Ecto neural progenitor cell (in vitro differentiated cells): ENCODE data around the gene CNNM2.

Experiments
- DNase-seq: peaks from one replicate; pipeline ENCODE4 v3.0.0-alpha.2; 2018; ENCODE audit warnings: low spot score

Gene CNNM2

GRCh38 chr10:103077020-103077419 is 158.9 kb downstream of the CNNM2 start:
- no peak for DNase-seq

DNA sequence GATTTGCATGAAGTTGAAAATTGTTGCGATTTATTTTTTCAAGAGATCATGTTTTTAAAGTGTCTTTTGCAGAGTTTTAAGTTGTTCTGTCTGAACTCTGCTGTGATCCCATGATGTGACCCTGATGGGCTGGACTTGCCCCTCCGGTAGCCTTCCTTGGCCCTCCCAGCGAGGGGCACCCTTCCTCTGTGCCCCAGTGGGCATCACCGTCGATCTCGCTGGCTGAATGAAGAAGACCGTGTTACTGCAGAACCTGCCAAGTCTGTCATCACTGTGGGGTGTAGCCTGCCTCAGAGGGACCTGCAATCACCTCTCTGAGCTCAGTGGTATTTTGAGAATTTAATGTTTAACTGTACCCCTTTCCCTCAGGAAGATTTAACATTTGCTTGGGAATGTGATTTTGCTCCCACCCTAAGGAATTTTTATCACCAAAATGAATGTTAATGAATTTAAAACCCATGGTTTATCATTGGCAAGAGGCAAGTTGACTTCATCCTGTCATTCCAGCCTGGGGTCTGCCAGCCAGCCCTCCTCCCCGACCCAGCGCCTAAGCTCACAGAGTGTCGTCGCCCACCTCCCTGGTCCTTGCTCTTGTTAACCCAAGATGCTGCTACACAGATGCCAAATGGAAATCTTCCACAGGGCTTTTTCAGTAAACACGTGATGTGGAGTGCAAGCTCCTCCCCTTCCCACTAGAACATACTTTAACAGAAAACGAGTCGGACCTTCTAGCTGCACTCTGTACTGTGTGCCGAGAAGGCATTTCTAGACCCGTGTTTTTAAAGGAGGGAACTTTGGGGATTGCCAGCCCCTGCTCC is 159.6 kb downstream of the CNNM2 start:
- no peak for DNase-seq

GRCh38 chr10:103078309-103078615 is 160.2 kb downstream of the CNNM2 start:
- DNase-seq: no peak

DNA sequence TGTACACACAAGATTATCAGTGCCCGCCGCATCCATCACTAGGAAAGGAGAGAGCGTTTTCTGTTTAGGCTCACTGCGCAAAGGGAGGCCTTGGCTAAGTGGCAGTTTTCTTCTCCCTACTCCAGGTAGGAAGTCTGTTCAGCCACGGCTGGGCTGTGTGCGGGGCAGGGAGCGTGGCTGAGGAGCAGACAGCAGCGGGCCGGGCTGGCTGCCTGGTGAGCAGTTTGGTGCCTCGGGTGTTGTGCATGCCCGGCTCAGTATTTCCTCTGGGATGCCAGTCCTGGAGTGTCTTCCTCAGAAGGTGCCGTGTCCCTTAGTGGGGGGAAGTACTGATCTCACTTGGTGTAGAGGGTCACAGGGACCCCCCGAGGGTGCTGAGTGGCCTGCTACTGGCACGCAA is 160.6 kb downstream of the CNNM2 start:
- no peak for DNase-seq

DNA sequence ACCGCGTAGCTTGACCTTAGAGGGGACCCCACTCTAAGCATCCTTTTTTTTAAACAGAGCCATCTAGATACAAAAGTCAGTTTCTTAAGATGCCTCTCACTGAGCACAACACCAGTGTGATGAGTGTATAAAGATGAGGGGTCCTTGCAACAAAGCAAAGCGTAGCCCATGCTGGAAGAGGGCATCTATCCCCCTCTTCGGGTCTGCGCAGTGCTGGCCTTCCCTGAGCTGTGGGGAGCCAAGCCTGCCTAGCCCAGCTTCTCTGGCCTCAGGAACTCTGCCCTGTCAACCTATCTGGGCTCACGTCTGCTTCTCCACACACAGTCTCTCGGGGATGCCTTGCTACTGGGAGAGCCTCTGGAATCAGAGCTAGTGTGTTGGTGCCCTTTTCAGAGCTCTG is 161.0 kb downstream of the CNNM2 start:
- DNase-seq: no peak

GRCh38 chr10:103079946-103080345 is 161.9 kb downstream of the CNNM2 start:
- no peak for DNase-seq

GRCh38 chr10:103080891-103081581 is 162.9 kb downstream of the CNNM2 start:
- DNase-seq: no peak

DNA sequence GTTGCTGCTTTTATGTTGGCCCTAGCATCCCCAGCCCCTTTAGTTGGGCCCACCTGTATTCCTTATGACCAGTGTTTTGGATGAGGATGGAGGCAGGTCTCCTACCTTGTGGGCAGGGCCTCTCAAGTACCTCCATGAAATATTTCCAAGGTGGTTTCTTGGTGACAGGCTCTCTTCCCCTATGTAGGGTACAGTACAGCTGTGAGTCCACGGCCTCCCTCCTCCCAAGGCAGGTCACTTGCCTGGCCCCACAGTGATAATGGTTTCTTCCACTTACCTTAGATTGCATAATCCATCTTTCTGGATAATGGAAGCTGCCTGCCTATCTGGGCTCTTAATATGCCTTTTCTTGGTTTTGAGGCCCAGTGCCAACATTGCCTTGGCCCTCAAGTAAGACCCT is 164.6 kb downstream of the CNNM2 start:
- DNase-seq: no peak

GRCh38 chr10:103083266-103083976 is 165.3 kb downstream of the CNNM2 start:
- no peak for DNase-seq

GRCh38 chr10:103083977-103084320 is 165.9 kb downstream of the CNNM2 start:
- no peak for DNase-seq

- no peak for DNase-seq
Measured at GRCh38 chr10:103086261-103086660, 168.2 kb downstream of the CNNM2 start.

- DNase-seq: no peak
Measured at GRCh38 chr10:103086799-103087198, 168.7 kb downstream of the CNNM2 start.

GRCh38 chr10:103089493-103089892 is 171.4 kb downstream of the CNNM2 start:
- no peak for DNase-seq

DNA sequence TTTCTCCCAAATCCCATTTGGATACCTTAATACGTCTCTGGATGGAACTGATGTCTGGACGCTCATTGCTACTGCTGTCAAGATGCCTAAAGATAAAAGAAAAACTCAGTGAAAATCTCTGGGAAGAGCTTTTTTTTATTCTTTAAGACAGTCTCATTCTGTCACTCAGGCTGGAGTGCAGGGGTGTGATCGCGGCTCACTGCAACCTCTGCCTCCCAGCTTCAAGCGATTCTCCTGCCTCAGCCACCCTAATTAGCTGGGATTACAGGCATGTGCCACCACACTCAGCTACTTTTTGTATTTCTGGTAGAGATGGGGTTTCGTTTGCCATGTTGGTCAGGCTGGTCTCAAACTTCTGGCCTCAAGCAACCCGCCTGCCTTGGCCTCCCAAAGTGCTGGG is 172.8 kb downstream of the CNNM2 start:
- DNase-seq: no peak

GRCh38 chr10:103095005-103095404 is 176.9 kb downstream of the CNNM2 start:
- DNase-seq: no peak

DNA sequence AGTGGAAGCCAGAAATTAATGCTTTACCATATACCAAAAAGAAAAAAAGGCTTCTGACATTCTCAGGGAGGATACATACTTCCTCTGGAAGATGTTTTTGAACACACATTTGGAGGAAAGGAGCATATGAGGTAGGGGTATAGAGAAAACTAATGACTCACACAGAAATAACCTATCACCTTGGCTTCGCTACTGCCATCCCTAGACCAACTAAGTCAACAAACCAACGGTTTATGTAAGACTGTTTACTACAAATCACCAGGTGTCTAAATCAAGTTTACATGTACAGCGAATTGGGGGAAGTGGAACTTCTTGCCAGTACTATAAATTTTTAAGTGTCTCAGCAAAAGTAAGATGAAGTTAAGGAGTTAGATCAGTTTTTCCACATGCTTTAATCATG is 178.0 kb downstream of the CNNM2 start:
- no peak for DNase-seq

DNA sequence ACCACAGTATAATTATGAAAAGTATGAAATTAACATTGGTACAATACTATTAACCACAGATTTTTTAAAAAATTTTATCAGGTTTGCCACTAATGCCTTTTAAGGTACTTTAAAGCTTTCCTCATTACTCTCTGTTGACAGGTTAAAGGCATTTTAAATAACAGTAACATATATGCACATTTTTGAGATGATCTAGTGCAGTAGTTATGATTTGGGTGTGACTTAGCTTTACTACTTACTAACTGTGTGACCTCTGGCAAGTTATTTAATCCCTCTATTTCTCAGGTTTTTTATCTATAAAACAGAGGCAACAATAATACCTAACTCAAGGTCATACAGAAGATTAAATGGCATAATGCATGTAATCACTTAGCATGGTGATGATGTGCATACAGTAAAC is 180.1 kb downstream of the CNNM2 start:
- DNase-seq: no peak

DNA sequence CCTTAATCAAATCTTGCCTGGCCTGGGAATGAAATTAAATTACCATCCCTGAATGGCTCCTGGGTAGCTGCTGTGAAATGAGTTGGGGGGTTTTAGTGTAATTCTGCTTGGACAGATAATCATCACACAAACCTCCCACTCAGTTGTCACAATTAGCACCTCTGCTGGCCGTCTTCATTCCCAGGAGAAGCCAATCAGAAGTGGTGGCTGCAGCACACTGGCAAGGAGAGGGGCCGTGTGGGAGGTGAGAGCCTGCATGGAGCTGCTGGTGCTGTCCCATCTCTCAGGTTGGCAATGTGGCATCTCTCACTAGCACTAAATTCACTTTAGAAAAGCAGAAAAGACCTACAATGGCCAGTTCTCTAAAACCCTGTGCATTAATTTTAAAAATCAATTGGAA is 182.5 kb downstream of the CNNM2 start:
- no peak for DNase-seq

GRCh38 chr10:103102195-103102594 is 184.1 kb downstream of the CNNM2 start:
- no peak for DNase-seq

DNA sequence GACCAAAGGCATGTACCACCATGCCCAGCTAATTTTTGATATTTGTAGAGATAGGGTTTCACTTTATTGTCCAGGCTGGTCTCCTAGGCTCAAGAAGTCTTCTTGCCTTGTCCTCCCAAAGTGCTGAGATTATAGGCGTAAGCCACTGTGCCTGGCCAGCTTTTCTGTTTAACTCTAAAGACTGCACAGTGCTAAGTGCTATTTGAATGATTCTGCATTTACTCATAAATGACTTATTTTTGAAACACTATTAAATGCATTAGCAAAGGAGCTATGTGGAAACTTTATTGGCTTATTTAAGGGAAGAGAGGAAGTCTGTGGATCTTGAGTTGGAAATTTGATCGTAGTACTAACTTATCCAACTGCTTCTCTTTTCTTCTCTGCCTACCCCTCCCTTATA is 185.9 kb downstream of the CNNM2 start:
- no peak for DNase-seq

DNA sequence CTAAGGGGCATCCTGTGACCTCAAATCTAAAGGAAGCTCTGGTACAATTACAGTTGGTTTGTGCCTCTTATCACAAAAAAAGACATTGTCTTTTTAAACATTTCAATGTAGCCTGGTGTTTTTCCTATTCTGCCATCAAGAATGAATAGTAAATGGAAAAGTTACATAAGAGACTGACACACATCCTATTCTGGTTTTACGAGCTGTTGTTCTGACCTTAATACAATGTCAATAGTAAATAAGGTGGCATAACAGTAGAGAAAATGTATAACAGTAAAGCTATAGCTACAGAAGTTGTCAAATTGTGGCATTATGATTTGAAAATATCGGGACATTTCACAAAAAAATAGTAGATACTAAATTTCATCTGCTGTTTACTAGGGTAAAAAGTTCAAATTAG is 186.6 kb downstream of the CNNM2 start:
- no peak for DNase-seq

GRCh38 chr10:103105462-103105861 is 187.4 kb downstream of the CNNM2 start:
- no peak for DNase-seq

DNA sequence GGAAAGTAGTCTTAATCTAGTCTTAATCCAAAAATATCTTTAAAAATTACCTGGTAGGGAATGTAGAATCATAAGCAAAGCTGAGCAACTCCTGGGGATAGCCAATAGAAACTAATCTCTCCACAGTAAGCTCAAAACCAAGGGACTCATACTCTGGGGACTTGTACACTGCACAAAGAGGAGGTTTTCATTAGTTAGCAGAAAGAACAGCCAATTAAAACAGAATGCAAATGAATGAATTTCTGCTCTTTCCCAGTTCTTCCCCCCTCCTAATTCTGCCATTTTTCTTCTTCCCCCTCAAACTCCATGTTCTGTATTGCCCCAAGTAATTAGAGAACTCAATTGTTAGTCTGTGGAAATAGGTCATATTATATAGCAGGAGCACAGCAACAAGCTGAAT is 188.4 kb downstream of the CNNM2 start:
- DNase-seq: no peak
